WTC11 (cell line): Measurements from ENCODE around the gene CRYBA2.
A peak's percentile ranks its signal among the peaks of the same experiment; 100 is the strongest.

ENCODE experiments used
- CBFB ChIP-seq: sonication (generic); formaldehyde crosslinking; IDR thresholded peaks from 2 replicates; pipeline ENCODE4 v1.8.1; 2022; ENCODE audit warnings: mild to moderate bottlenecking, low read depth, missing genetic modification reagents
- JAZF1 ChIP-seq: fragments of 250-450 bp; sonication (Bioruptor Pico); IDR thresholded peaks from 2 replicates; pipeline ENCODE4 v1.9.0; 2021; ENCODE audit warnings: moderate library complexity, mild to moderate bottlenecking, inconsistent platforms
- MAX ChIP-seq: sonication (generic); formaldehyde crosslinking; IDR thresholded peaks from 2 replicates; pipeline ENCODE4 v1.8.0; 2022; ENCODE audit warnings: mild to moderate bottlenecking, missing genetic modification reagents
- TCF7 ChIP-seq: sonication (generic); formaldehyde crosslinking; IDR thresholded peaks from 2 replicates; pipeline ENCODE4 v1.8.0; 2022; ENCODE audit warnings: mild to moderate bottlenecking, low read depth, missing genetic modification reagents, moderate library complexity
- TP53 ChIP-seq: sonication (generic); formaldehyde crosslinking; IDR thresholded peaks from 2 replicates; pipeline ENCODE4 v1.8.1; 2023; ENCODE audit warnings: mild to moderate bottlenecking, missing genetic modification reagents
- USF2 ChIP-seq: sonication (generic); formaldehyde crosslinking; IDR thresholded peaks from 2 replicates; pipeline ENCODE4 v1.8.1; 2023; ENCODE audit warnings: mild to moderate bottlenecking, missing genetic modification reagents, moderate library complexity
- ZNF121 ChIP-seq: sonication (generic); formaldehyde crosslinking; IDR thresholded peaks from 2 replicates; pipeline ENCODE4 v1.8.0; 2023; ENCODE audit warnings: missing genetic modification reagents
- ZNF317 ChIP-seq: sonication (generic); formaldehyde crosslinking; IDR thresholded peaks from 2 replicates; pipeline ENCODE4 v1.8.1; 2023; ENCODE audit warnings: low read depth, mild to moderate bottlenecking, moderate library complexity, missing genetic modification reagents, borderline replicate concordance
- TF ChIP-seq, protein P1 (sequence below): fragments of 200-600 bp; IDR thresholded peaks from 2 replicates; pipeline ENCODE4 v1.8.0; 2022; ENCODE audit warnings: antibody characterized with exemption
- TF ChIP-seq, protein P2 (sequence below): sonication (generic); formaldehyde crosslinking; IDR thresholded peaks from 2 replicates; pipeline ENCODE4 v1.8.1; 2022; ENCODE audit warnings: missing genetic modification reagents, borderline replicate concordance

GRCh38 chr2:218999881-219000568, 6.8 kb upstream of the CRYBA2 start:
- TF ChIP-seq, protein P1, sequence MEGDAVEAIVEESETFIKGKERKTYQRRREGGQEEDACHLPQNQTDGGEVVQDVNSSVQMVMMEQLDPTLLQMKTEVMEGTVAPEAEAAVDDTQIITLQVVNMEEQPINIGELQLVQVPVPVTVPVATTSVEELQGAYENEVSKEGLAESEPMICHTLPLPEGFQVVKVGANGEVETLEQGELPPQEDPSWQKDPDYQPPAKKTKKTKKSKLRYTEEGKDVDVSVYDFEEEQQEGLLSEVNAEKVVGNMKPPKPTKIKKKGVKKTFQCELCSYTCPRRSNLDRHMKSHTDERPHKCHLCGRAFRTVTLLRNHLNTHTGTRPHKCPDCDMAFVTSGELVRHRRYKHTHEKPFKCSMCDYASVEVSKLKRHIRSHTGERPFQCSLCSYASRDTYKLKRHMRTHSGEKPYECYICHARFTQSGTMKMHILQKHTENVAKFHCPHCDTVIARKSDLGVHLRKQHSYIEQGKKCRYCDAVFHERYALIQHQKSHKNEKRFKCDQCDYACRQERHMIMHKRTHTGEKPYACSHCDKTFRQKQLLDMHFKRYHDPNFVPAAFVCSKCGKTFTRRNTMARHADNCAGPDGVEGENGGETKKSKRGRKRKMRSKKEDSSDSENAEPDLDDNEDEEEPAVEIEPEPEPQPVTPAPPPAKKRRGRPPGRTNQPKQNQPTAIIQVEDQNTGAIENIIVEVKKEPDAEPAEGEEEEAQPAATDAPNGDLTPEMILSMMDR: no peak
- TF ChIP-seq, protein P2, sequence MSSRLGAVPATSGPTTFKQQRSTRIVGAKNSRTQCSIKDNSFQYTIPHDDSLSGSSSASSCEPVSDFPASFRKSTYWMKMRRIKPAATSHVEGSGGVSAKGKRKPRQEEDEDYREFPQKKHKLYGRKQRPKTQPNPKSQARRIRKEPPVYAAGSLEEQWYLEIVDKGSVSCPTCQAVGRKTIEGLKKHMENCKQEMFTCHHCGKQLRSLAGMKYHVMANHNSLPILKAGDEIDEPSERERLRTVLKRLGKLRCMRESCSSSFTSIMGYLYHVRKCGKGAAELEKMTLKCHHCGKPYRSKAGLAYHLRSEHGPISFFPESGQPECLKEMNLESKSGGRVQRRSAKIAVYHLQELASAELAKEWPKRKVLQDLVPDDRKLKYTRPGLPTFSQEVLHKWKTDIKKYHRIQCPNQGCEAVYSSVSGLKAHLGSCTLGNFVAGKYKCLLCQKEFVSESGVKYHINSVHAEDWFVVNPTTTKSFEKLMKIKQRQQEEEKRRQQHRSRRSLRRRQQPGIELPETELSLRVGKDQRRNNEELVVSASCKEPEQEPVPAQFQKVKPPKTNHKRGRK (CRISPR knock-in tag): no peak
- peak; percentile 52; the same call in 1 of the 2 replicates for TF ChIP-seq MAX
- TF ChIP-seq ZNF317 (CRISPR knock-in tag): no peak
- no peak for TF ChIP-seq USF2 (CRISPR knock-in tag)
- TF ChIP-seq TCF7: no peak
- no peak for TF ChIP-seq JAZF1 (CRISPR knock-in tag)
- no peak for TF ChIP-seq CBFB (CRISPR knock-in tag)
- 0 out of 2 replicates have a peak, but pooled peaks have one; percentile 8 for TF ChIP-seq ZNF121 (CRISPR knock-in tag)
- TF ChIP-seq TP53 (CRISPR knock-in tag): peak; percentile 67; the same call in 1 of the 2 replicates
